HG03354 (cell line): ENCODE measurements around the gene LDLRAD4.
"Not testable (repeated sequence)": the region's sequence is repeated elsewhere in the genome, so short reads cannot be mapped to it uniquely, and the experiment has no call there.

Source experiments
- ATAC-seq: cut with Tn5 transposase; IDR thresholded peaks from one replicate; pipeline ENCODE4 v1.9.1; 2021; ENCODE audit warnings: mild to moderate bottlenecking; ENCODE audit not compliant: unreplicated experiment, poor library complexity, severe bottlenecking

The LDLRAD4 gene

GRCh38 chr18:13461936-13462335 lies 243.4 kb downstream of the LDLRAD4 start:
- ATAC-seq = no peak

GRCh38 chr18:13462686-13463085 lies 244.1 kb downstream of the LDLRAD4 start:
- ATAC-seq = no peak

GRCh38 chr18:13463526-13464210 lies 245.1 kb downstream of the LDLRAD4 start:
- ATAC-seq = no peak

GRCh38 chr18:13464432-13465123 lies 246.0 kb downstream of the LDLRAD4 start:
- peak; percentile 96 for ATAC-seq

- ATAC-seq = peak; percentile 41
Observed at GRCh38 chr18:13465124-13465446, 246.5 kb downstream of the LDLRAD4 start.

GRCh38 chr18:13465476-13465875 lies 246.9 kb downstream of the LDLRAD4 start:
- ATAC-seq = peak; percentile 13

GRCh38 chr18:13470516-13471197 lies 252.1 kb downstream of the LDLRAD4 start:
- ATAC-seq = no peak

GRCh38 chr18:13471198-13471845 lies 252.8 kb downstream of the LDLRAD4 start:
- ATAC-seq = no peak

GRCh38 chr18:13471971-13472628 lies 253.5 kb downstream of the LDLRAD4 start:
- ATAC-seq = no peak

- no peak for ATAC-seq
Observed at GRCh38 chr18:13473751-13474150, 255.2 kb downstream of the LDLRAD4 start.

- no peak for ATAC-seq
Observed at GRCh38 chr18:13474336-13474735, 255.8 kb downstream of the LDLRAD4 start.

GRCh38 chr18:13474907-13475545 lies 256.5 kb downstream of the LDLRAD4 start:
- no peak for ATAC-seq

GRCh38 chr18:13476312-13476711 lies 257.8 kb downstream of the LDLRAD4 start:
- not testable (repeated sequence) for ATAC-seq

GRCh38 chr18:13477147-13477683 lies 258.7 kb downstream of the LDLRAD4 start:
- no peak for ATAC-seq

GRCh38 chr18:13480571-13481255 lies 262.2 kb downstream of the LDLRAD4 start:
- ATAC-seq = no peak

GRCh38 chr18:13481331-13481730 lies 262.8 kb downstream of the LDLRAD4 start:
- no peak for ATAC-seq

GRCh38 chr18:13481820-13482617 lies 263.5 kb downstream of the LDLRAD4 start:
- ATAC-seq = peak; percentile 95

GRCh38 chr18:13482618-13482945 lies 264.0 kb downstream of the LDLRAD4 start:
- no peak for ATAC-seq
